Thoracic aorta (tissue), 2 donors: ENCODE measurements around the gene URB2. TPM values are rescaled to one million over a fixed set of nuclear protein-coding genes. Genes with fewer than 3 reads are reported as not detected.
"Not testable (repeated sequence)": the region's sequence is repeated elsewhere in the genome, so short reads cannot be mapped to it uniquely, and the experiment has no call there.

Experiments
- ATAC-seq: fragments of 150-250 bp; one replicate; pipeline ENCODE4 v1.8.0; 2017; ENCODE audit warnings: low read depth; ENCODE audit not compliant: insufficient number of reproducible peaks, low FRiP score
- DNase-seq: peaks from one replicate; pipeline ENCODE4 v3.0.0-alpha.2; 2020; ENCODE audit warnings: low spot score
- H3K27ac ChIP-seq, 2 donors: fragments of 200-600 bp; sonication (generic); 1 replicate in 1 of 2; 2 replicates in 1 of 2; pipeline ENCODE4 v1.5.1; 2016; ENCODE audit warnings: mild to moderate bottlenecking in 2 of 2, moderate library complexity in 2 of 2
- H3K27me3 ChIP-seq: fragments of 200-600 bp; sonication (generic); replicated peaks from 2 replicates; pipeline ENCODE4 v1.6.0; 2016; ENCODE audit warnings: mild to moderate bottlenecking; ENCODE audit not compliant: insufficient read depth
- H3K36me3 ChIP-seq: fragments of 200-600 bp; sonication (generic); one replicate; pipeline ENCODE4 v1.5.1; 2016
- H3K4me1 ChIP-seq, 2 donors: fragments of 200-600 bp; sonication (generic); 1 replicate in 1 of 2; 2 replicates in 1 of 2; pipeline versions ENCODE4 v1.5.1 to v1.6.0; 2016; ENCODE audit warnings: low read depth in 2 of 2, mild to moderate bottlenecking in 1 of 2; ENCODE audit not compliant: control insufficient read depth in 1 of 2
- H3K4me3 ChIP-seq: fragments of 200-600 bp; sonication (generic); 2 replicates; pipeline ENCODE4 v1.5.1; 2016; ENCODE audit warnings: mild to moderate bottlenecking
- H3K9me3 ChIP-seq: fragments of 200-600 bp; sonication (generic); 2 replicates; pipeline ENCODE4 v1.5.1; 2016
- CTCF ChIP-seq: fragments of 200-600 bp; sonication (generic); IDR thresholded peaks from one replicate; pipeline ENCODE4 v1.5.1; 2019; ENCODE audit warnings: antibody characterized with exemption
- total RNA-seq, 2 donors: library from RNA; depleted of rRNA; stranded (reverse); fragments of >200 nt; gene quantifications; one replicate each; pipeline versions ENCODE4 v1.1.0 to v1.2.3, GENCODE V29; 2016

Gene URB2
- total RNA-seq, 2 donors from 2014 or later: 8.5 to 26.9 TPM

GRCh38 chr1:229621663-229622062, 4.4 kb upstream of the URB2 start:
- no peaks in the 10 kb centered on the region for H3K9me3 ChIP-seq
- H3K36me3 ChIP-seq: no peaks in the 10 kb centered on the region
- H3K4me3 ChIP-seq: no peak overlapping the region
- peaks cover 25 to 72% of the 10 kb centered on the region in 2 donors for H3K4me1 ChIP-seq
- H3K27ac ChIP-seq: no peak overlapping the region
- no peak for ATAC-seq
- no peaks in the 10 kb centered on the region for H3K27me3 ChIP-seq
- no peak for DNase-seq
- no peak for TF ChIP-seq CTCF

- H3K36me3 ChIP-seq, H3K9me3 ChIP-seq, ATAC-seq, H3K27me3 ChIP-seq, H3K27ac ChIP-seq, DNase-seq: not testable (repeated sequence)
- peaks cover 35 to 73% of the 10 kb centered on the region in 2 donors for H3K4me1 ChIP-seq
- peak overlapping the region; percentile 81 for H3K4me3 ChIP-seq
These were observed 3.4 kb upstream of the URB2 start for GRCh38 chr1:229622641-229623120.

GRCh38 chr1:229623225-229623624, 2.8 kb upstream of the URB2 start:
- Histone ChIP-seq H3K36me3 (no peaks in the 10 kb centered on the region), H3K27me3 (no peaks in the 10 kb centered on the region), H3K27ac (no peak overlapping the region), H3K4me1 (peaks cover 36 to 72% of the 10 kb centered on the region in 2 donors), H3K4me3 (peak overlapping the region; percentile 81), H3K9me3 (no peaks in the 10 kb centered on the region)
- DNase-seq (no peak), ATAC-seq (no peak)
- TF ChIP-seq CTCF: no peak

GRCh38 chr1:229623838-229624237, 2.2 kb upstream of the URB2 start:
- no peak for TF ChIP-seq CTCF
- H3K27me3 ChIP-seq: no peaks in the 10 kb centered on the region
- H3K27ac ChIP-seq: no peak overlapping the region
- ATAC-seq: no peak
- DNase-seq: no peak
- H3K4me1 ChIP-seq: peaks cover 36 to 68% of the 10 kb centered on the region in 2 donors
- H3K9me3 ChIP-seq: no peaks in the 10 kb centered on the region
- peak overlapping the region; percentile 81 for H3K4me3 ChIP-seq
- H3K36me3 ChIP-seq: no peaks in the 10 kb centered on the region

- no peak for TF ChIP-seq CTCF
- H3K4me3 ChIP-seq: peak overlapping the region; percentile 81
- H3K9me3 ChIP-seq: no peaks in the 10 kb centered on the region
- DNase-seq: no peak
- no peaks in the 10 kb centered on the region for H3K36me3 ChIP-seq
- ATAC-seq: no peak
- peaks cover 36 to 60% of the 10 kb centered on the region in 2 donors for H3K4me1 ChIP-seq
- no peaks in the 10 kb centered on the region for H3K27me3 ChIP-seq
- peak overlapping the region; percentile 1 to 70 for H3K27ac ChIP-seq
These were observed 1.5 kb upstream of the URB2 start for GRCh38 chr1:229624521-229625070.
